ENCODE measurements around the gene ABHD16B.
"Not testable (repeated sequence)": the region's sequence is repeated elsewhere in the genome, so short reads cannot be mapped to it uniquely, and the experiment has no call there.

The ABHD16B gene

GRCh38 chr20:63856098-63856511 lies 5.2 kb upstream of the ABHD16B start:
- no peak for DNase-seq

- no peak for DNase-seq
Measured at GRCh38 chr20:63857764-63858392, 3.4 kb upstream of the ABHD16B start.

- no peak for DNase-seq
Measured at GRCh38 chr20:63858393-63859165, 2.7 kb upstream of the ABHD16B start.

- no peak for DNase-seq
Measured at GRCh38 chr20:63859166-63859699, 2.1 kb upstream of the ABHD16B start.

DNA sequence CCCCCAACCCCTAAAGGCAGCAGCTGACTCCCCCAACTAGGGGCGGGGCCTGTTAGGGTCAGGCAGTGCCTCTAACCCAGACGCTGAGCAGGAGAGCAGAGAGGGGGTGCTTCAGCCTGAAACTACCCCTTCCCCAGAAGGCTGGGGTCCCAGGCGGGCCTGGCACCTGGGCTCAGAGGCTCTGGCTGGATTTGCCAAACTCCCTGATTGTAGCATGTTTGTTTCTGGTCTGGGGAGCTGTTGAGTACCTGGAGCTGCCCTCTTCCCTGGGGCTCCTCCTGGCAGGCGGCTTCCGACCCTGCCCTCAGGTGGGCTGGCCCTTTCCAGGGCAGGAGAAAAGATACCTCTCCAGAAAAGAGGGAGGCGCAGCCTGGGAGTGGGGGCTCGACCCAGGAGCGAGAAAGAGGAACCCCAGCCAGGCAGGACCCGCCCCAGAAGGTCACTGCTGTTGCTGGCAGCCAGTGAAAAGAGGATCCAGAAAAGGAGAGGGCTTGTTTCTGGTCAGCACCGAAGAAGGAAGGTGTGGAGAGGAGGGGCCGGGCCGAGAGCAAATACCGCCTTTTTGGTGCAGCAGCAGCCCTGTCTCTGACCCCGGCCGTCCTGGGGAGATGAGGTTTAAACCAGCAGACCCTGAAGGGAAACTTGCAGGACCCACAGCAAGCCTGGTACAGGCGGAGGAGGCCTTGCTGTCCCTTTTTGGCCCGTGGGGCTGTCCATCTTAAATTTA lies 810 bp upstream of the ABHD16B start:
- DNase-seq, result no peak

- DNase-seq, result no peak
Measured at GRCh38 chr20:63861981-63862901, 943 bp downstream of the ABHD16B start.

DNA sequence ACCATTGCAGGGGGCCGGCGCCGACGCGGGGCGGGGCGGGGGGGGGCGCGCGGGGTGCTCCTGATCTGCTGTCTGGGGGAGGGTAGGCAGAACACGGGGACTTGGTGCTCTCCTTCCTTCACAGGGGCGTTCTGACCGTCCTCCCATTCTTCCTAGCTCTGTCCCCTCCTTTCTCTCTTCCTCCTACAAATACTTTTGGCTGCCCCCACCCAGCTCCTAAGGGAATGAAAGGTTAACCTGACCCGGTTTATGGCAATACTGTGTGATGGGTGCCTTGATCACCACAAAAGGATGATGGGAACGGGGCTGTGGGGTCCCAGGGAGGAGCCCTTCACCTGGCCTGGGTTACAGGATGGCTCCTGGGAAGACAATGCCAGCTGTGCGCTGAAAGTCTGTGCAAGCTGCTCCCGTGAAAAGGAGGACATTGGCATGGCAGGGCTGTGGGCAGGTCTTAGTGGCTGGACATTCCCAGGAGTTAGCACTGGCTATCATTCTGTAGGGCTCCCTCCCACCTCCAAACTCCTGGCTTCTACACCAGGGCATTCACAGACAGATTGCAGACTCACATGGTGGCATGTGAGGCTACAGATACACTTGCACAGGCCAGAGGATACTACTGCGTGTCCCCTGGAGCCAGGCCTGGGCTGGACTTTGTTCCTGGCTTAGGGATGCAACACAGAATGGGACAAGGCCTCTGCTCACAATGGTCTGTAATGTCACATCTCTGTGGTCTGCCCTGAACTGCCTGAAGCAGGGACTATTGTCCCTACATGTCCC lies 1.9 kb downstream of the ABHD16B start:
- DNase-seq, result no peak

DNA sequence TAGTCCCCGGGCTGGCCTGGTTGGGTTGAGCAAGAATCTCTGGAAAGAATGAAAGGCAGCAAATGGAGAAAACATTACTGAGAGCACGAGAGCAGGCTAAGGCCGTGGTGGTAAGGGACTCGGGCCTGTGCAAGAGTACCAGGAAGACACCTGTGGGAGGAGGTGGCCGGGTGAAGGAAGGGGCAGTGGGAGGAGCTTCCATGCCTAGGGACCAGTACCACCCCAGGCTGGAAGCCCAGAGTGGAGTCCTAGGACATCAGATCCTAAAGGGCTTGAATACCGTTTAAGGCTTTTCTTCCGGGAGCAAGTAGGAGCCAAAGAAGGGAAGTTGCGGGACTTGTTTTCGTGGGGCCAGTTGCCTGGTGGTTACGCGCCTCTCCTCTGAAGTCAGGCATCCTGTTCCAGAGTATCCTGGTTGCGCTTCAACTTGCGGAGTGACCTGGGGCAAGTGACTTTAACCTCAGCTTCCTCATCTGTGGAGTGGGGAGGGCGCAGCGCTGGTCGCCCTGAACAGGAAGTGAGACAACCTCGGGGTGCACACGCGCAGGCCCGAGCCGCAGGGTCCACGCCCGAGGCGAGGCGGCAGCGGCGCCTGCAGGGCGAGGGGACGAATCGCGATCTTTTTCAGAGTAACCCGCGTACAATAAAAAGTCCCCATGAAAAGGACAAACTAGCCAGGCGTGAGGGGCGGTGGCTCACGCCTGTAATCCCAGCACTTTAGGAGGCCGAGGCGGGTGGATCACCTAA lies 2.7 kb downstream of the ABHD16B start:
- DNase-seq, result peak; percentile 84

DNA sequence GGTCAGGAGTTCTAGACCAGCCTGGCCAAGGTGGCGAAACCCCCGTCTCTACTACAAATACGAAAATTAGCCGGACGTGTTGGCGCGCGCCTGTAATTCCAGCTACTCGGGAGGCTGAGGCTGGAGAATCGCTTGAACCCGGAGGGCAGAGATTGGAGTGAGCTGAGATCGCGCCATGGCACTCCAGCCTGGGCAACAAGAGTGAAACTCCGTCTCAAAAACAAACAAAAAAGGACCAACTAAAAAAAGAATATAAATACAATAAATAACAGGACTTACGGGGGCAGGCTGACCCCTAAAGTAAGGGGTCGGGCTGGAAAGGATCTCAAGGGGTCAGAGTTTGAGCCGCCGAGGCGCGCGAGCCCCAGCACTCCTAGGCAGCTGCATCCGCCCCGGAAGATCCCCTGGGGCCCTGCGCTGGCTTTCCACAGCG lies 3.3 kb downstream of the ABHD16B start:
- DNase-seq, result no peak

GRCh38 chr20:63864978-63865640 lies 3.8 kb downstream of the ABHD16B start, which contains the start of gene TPD52L2:
Gene TPD52L2 (plus strand): TSS chr20:63865270. CDS start chr20:63865366, 96 bp downstream.
- peak; percentile 98 for DNase-seq

GRCh38 chr20:63867042-63867441 lies 5.7 kb downstream of the ABHD16B start:
- DNase-seq, result not testable (repeated sequence)

DNA sequence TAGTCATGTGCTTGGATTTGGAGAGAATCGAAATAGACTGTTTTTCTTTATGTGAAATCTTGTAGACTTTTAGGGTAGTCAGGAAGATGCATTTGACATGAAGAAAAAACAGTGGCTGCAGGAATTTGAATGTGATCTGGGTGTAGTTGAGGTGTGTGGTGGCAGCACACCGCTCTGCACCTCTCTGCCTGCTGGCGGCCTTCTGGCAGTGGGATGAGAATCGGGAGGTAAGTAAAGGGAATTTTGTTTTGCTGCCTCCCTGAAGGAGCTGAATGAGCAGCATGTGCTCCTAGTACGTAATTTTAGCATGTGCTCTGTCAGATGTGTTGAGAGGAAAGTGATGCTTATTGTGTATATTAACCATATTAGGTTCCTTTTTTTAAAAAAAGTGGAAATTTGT lies 7.0 kb downstream of the ABHD16B start:
- no peak for DNase-seq

- peak; percentile 53 for DNase-seq
Measured at GRCh38 chr20:63873477-63873971, 12.2 kb downstream of the ABHD16B start.

DNA sequence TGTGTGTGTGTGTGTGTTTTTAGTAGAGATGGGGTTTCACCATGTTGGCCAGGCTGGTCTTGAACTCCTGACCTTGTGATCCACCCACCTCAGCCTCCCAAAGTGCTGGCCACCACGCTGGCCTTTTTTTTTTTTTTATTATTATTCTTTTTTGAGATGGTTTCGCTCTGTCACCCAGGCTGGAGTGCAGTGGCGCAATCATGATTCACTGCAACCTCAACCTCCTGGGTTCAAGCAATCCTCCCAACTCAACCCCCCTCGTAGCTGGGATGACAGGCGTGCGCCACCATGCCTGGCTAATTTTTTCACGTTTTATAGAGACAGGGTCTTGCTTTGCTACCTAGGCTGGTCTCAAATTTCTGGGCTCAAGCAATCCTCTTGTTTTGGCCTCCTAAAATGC lies 12.9 kb downstream of the ABHD16B start:
- DNase-seq, result not testable (repeated sequence)

GRCh38 chr20:63876489-63877036 lies 15.3 kb downstream of the ABHD16B start:
- no peak for DNase-seq

- DNase-seq, result no peak
Measured at GRCh38 chr20:63877755-63878470, 16.6 kb downstream of the ABHD16B start.

DNA sequence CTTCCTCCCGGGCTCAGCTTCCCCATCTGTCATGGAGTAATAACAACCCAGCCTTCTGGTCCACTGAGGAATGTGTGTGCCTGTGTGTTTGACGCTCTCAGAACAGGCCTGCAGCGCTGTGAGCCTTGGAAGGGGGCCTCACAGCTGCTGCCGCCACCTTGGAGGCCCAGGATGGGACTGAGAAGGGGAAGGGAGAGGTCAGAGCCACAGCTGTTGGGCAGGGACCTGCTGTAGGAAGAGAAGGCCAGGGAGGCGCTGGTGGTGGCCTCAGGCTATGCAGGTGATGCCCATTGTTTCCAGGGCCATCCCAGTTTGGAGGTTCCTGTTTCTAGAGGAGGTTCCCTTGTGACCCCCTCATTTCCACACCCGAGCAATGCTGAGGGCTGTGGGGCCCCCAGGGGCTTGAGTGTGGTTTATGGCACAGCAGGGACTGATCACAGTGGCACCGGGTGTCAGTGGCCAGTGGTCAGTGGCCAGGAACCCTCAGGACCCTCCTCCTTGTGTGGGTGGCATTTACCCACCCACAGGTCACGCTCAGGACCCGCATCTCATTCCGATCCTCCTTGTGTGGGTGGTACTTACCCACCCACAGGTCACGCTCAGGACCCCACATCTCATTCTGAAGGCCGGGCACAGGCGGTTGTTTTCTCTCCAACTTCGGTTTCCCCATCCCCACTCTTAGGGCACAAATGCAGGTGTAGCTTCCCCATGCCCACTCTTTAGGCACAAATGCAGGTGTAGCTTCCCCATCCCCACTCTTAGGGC lies 17.8 kb downstream of the ABHD16B start:
- DNase-seq, result no peak

DNA sequence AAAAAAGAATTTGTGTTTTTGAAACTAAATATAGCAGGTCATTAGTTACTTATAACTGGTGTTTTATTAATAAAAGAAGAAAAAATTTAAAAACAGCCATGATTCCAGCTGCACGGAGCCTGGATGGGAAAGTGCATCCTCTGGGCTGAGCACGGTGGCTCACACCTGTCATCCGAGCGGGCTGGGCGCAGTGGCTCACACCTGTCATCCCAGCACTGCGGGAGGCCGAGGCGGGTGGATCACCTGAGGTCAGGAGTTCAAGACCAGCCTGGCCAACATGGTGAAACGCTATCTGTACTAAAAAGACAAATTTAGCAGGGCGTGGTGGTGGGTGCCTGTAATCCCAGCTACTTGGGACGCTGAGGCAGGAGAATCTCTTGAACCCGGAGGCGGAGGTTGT lies 19.6 kb downstream of the ABHD16B start:
- DNase-seq, result not testable (repeated sequence)
